GM10266 (cell line): ENCODE measurements around the gene FAM110C.
"Not testable (repeated sequence)": the region's sequence is repeated elsewhere in the genome, so short reads cannot be mapped to it uniquely, and the experiment has no call there.

Source experiments
- DNase-seq: peaks from one replicate; pipeline ENCODE4 v3.0.0; 2012; ENCODE audit errors: extremely low spot score
- CTCF ChIP-seq: IDR thresholded peaks from 2 replicates; pipeline ENCODE4 v1.5.1; 2012; ENCODE audit warnings: mild to moderate bottlenecking, low read depth; ENCODE audit not compliant: control insufficient read depth, insufficient read depth; ENCODE audit errors: missing control alignments

FAM110C gene

DNA sequence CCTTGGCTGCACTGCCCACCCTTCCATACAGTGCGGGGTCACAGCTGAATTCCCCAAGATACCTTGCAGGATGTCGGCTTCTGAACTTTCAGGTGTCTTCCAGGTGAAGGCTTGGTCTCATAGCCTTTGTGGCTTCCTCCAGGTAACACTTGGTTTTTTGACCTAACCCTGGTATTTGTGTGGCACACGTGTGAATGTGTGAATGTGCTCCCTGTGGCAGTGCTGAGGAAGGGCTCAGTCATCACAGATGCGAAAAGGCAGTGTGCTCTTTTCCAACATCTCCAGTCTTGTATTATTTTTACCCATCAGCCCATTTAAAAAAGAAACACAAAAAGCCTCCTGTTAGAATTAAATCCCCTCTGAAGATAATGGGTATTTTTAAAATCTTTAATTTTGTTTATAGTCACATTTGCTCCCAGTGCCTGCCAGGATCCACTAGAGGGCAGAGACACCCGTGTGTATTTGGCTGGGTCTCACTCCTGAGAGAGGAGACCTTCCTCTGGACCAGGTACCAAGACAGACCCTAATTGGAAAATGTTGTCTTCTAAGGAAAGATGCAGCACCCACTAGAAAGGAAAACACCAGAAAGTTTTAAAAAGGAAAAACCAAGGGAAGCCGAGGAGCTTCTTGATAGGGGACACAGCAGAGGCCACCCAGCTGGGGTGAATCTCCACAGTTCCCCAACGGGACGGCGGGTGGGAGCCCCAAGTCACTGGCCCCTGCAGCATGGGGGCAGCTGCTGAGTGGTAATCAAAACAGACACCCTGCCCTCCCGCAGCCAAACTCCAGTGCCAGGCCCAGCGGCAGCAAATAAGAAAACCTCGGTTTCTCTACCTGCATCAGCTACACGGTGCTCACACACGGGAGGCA, 27.7 kb downstream of the FAM110C start:
- no peak for DNase-seq
- TF ChIP-seq CTCF, result peak; percentile 40

- DNase-seq, result not testable (repeated sequence)
Observed at GRCh38 chr2:15916-16315, 30.4 kb downstream of the FAM110C start.

DNA sequence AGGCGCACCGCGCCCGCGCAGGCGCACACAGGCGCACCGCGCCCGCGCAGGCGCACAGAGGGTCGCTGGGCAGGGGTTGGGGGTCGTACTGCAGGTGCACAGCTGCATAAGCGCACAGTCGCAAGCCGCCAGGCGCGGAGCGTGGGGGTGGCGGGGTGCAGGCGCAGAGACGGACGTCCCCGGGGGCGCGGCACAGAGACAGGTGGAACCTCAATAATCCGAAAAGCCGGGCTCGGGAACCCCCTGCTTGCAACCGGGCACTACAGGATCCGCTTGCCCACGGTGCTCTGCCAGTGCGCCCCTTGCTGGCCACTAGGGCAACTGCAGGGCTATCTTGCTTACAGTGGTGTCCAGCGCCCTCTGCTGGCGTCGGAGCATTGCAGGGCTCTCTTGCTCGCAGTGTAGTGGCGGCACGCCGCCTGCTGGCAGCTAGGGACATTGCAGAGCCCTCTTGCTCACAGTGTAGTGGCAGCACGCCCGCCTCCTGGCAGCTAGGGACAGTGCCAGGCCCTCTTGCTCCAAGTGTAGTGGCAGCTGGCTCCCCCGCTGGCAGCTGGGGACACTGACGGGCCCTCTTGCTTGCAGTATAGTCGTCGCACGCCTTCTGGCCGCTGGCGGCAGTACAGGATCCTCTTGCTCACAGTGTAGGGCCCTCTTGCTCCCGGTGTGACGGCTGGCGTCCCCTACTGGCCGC, 34.9 kb downstream of the FAM110C start:
- DNase-seq, result no peak

DNA sequence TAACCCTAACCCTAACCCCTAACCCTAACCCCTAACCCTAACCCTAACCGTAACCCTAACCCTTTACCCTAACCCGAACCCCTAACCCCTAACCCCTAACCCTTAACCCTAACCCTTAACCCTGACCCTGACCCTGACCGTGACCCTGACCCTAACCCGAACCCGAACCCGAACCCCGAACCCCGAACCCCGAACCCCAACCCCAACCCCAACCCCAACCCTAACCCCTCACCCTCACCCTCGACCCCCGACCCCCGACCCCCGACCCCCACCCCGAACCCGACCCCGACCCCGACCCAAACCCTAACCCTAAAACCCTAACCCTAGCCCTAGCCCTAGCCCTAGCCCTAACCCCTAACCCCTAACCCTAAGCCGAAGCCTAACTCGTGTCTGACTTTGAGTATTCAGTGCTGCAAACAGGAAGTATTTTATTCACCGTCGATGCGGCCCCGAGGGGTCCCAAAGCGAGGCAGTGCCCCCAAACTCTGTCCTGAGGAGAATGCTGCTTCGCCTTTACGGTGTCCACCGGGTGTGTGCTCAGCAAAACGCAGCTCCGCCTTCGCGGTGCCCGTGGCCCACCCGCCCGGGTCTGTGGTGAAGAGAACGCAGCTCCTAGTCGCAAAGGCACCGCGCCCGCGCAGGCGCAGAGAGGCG, 36.0 kb downstream of the FAM110C start:
- no peak for TF ChIP-seq CTCF
- peak; percentile 32 for DNase-seq

More for the DNA sequence above, 34.9 kb downstream of the FAM110C start:
- peak; percentile 48 for TF ChIP-seq CTCF
